ENCODE measurements around the gene SPOCK1.

DNA sequence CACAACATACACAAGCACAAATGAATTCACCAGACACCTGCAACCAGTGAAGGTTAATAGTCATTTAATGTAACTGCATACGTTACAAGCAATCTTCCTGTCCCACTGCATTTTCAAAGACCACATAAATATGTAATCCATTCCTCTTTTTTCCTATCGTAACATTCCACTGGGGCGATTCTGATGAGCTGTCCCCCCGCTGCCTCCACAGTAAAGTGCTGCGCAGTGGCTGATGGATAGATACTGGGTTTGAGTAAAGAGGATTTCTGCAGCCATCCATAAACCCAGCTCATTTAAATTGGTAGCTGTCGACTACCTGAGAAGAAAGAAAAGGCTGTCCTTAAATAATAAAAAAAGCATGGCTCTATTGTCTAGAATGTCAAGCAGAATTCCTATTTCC is 181.1 kb downstream of the SPOCK1 start:
- TF ChIP-seq, protein P1, sequence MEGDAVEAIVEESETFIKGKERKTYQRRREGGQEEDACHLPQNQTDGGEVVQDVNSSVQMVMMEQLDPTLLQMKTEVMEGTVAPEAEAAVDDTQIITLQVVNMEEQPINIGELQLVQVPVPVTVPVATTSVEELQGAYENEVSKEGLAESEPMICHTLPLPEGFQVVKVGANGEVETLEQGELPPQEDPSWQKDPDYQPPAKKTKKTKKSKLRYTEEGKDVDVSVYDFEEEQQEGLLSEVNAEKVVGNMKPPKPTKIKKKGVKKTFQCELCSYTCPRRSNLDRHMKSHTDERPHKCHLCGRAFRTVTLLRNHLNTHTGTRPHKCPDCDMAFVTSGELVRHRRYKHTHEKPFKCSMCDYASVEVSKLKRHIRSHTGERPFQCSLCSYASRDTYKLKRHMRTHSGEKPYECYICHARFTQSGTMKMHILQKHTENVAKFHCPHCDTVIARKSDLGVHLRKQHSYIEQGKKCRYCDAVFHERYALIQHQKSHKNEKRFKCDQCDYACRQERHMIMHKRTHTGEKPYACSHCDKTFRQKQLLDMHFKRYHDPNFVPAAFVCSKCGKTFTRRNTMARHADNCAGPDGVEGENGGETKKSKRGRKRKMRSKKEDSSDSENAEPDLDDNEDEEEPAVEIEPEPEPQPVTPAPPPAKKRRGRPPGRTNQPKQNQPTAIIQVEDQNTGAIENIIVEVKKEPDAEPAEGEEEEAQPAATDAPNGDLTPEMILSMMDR (IDR thresholded peaks at IDR 0.05; ENCODE audit: poor library complexity), result no peak
- no peak for TF ChIP-seq EZH2 (IDR thresholded peaks at IDR 0.05; ENCODE audit: borderline replicate concordance)

All from hepatocyte (in vitro differentiated cells).